ENCODE results near the gene SIGLEC10. TPM values are rescaled to one million over a fixed set of nuclear protein-coding genes. Genes with fewer than 3 reads are reported as not detected.

The SIGLEC10 gene
- total and polyA plus RNA-seq, 2 experiments from 2014 or later, result 0.47 TPM; not detected in 1

DNA sequence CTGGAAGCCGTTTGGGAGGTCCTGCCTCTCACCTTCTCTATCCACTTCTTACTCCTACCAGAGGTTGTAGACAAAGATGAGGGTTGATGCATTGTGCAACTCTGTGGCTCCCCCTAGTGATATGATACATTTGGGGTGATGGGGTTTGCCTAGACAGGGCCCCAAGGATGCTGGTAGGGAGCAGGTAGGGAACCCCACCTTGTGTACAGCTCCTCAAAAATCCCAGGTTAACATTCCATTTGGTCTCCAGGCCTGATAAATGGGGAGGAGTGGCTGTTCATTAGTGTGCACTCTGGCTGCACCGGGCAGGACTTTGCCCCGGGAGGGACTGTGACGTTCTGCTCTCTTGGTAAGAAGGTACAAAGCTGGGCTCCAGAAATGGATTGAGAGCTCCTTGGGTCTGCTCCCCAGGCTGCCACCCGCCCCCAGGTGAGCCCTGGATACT lies 21.6 kb upstream of the SIGLEC10 start:
- H3K27me3 ChIP-seq (ENCODE audit: insufficient read depth), result no peaks in the 10 kb centered on the region
- H3K27me3 Mint-ChIP-seq (ENCODE audit: insufficient read depth, low read depth, poor library complexity), result peaks cover 8% of the 10 kb centered on the region

DNA sequence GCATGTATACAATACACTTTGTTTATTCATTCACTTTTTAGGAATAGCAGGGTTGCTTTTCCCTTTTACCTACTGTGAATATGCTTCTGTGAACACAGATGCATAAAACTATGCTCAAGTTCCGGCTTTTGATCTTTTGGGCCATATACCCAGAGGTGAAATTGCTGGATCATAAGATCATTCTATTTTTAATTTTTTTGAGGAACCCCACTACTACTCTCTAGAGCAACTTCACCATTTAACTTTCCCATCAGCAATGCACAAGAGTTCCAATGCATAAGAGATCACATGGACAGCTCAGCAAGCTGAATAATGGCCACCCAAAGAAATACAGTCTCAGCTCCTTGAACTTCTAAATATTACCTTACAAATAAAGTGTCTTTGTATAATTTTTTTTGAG lies 17.0 kb upstream of the SIGLEC10 start:
- no peak overlapping the region for H2AFZ ChIP-seq
- H3K27me3 ChIP-seq (ENCODE audit: insufficient read depth), result no peaks in the 10 kb centered on the region
- no peak for ATAC-seq
- H3K36me3 ChIP-seq (ENCODE audit: insufficient read depth), result no peaks in the 10 kb centered on the region
- no peaks in the 10 kb centered on the region for H4K20me1 ChIP-seq (replicated peaks; ENCODE audit: insufficient read depth)
- no peak overlapping the region for H3K4me3 ChIP-seq
- no peaks in the 10 kb centered on the region for H3F3A ChIP-seq (replicated peaks; ENCODE audit: low read depth)
- no peaks in the 10 kb centered on the region; the same call in 1 of the 2 replicates for H3K4me1 ChIP-seq (ENCODE audit: insufficient read depth)
- Mint-ChIP-seq H3K27ac (no peak overlapping the region), H3K9me3 (peaks cover 8% of the 10 kb centered on the region; the same call in 1 of the 3 replicates), H3K36me3 (ENCODE audit: low read depth) (no peaks in the 10 kb centered on the region; the same call in 2 of the 3 replicates), H3K27me3 (ENCODE audit: insufficient read depth, low read depth, poor library complexity) (peaks cover 8% of the 10 kb centered on the region), H3K4me1 (no peaks in the 10 kb centered on the region; the same call in 2 of the 3 replicates), H3K4me3 (no peak overlapping the region)
- no peak for TF ChIP-seq JUNB (IDR thresholded peaks at IDR 0.05; ENCODE audit: unreplicated experiment)
- no peak for TF ChIP-seq EZH2 (IDR thresholded peaks at IDR 0.05; ENCODE audit: low read depth, unreplicated experiment)
- no peak for TF ChIP-seq CREB1 (CRISPR knock-in tag; IDR thresholded peaks at IDR 0.05; ENCODE audit: low read depth)
- no peak overlapping the region for H3K27ac ChIP-seq (ENCODE audit: low read depth)
- no peaks in the 10 kb centered on the region for H3K9me2 ChIP-seq (ENCODE audit: insufficient read depth)
- no peaks in the 10 kb centered on the region for H3K79me2 ChIP-seq (replicated peaks; ENCODE audit: insufficient read depth)
- no peak for DNase-seq (ENCODE audit: low spot score)
- H3K4me2 ChIP-seq, result no peak overlapping the region

More for the DNA sequence above, 21.6 kb upstream of the SIGLEC10 start:
- Histone ChIP-seq H3K4me3 (no peak overlapping the region), H2AFZ (0 out of 2 replicates have a peak overlapping the region, but pooled peaks have one; percentile 18), H3K79me2 (replicated peaks; ENCODE audit: insufficient read depth) (no peaks in the 10 kb centered on the region), H4K20me1 (replicated peaks; ENCODE audit: insufficient read depth) (no peaks in the 10 kb centered on the region), H3K4me2 (no peak overlapping the region), H3K36me3 (ENCODE audit: insufficient read depth) (no peaks in the 10 kb centered on the region; the same call in 1 of the 2 replicates), H3K27ac (ENCODE audit: low read depth) (no peak overlapping the region), H3K9me2 (ENCODE audit: insufficient read depth) (no peaks in the 10 kb centered on the region), H3K4me1 (ENCODE audit: insufficient read depth) (no peaks in the 10 kb centered on the region; the same call in 1 of the 2 replicates), H3F3A (replicated peaks; ENCODE audit: low read depth) (no peaks in the 10 kb centered on the region)
- TF ChIP-seq EZH2 (IDR thresholded peaks at IDR 0.05; ENCODE audit: low read depth, unreplicated experiment), result no peak
- TF ChIP-seq, protein P1, sequence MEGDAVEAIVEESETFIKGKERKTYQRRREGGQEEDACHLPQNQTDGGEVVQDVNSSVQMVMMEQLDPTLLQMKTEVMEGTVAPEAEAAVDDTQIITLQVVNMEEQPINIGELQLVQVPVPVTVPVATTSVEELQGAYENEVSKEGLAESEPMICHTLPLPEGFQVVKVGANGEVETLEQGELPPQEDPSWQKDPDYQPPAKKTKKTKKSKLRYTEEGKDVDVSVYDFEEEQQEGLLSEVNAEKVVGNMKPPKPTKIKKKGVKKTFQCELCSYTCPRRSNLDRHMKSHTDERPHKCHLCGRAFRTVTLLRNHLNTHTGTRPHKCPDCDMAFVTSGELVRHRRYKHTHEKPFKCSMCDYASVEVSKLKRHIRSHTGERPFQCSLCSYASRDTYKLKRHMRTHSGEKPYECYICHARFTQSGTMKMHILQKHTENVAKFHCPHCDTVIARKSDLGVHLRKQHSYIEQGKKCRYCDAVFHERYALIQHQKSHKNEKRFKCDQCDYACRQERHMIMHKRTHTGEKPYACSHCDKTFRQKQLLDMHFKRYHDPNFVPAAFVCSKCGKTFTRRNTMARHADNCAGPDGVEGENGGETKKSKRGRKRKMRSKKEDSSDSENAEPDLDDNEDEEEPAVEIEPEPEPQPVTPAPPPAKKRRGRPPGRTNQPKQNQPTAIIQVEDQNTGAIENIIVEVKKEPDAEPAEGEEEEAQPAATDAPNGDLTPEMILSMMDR (conservative IDR thresholded peaks at IDR 0.05; ENCODE audit: low read depth in 2 of 2), result peak; percentile 76 to 96
- Mint-ChIP-seq H3K4me1 (no peaks in the 10 kb centered on the region; the same call in 2 of the 3 replicates), H3K27ac (no peak overlapping the region), H3K36me3 (ENCODE audit: low read depth) (no peaks in the 10 kb centered on the region), H3K9me3 (peaks cover 4% of the 10 kb centered on the region; the same call in 1 of the 3 replicates), H3K4me3 (no peak overlapping the region)
- peak; percentile 76 for DNase-seq (ENCODE audit: low spot score)
- peak; percentile 92 for ATAC-seq

DNA sequence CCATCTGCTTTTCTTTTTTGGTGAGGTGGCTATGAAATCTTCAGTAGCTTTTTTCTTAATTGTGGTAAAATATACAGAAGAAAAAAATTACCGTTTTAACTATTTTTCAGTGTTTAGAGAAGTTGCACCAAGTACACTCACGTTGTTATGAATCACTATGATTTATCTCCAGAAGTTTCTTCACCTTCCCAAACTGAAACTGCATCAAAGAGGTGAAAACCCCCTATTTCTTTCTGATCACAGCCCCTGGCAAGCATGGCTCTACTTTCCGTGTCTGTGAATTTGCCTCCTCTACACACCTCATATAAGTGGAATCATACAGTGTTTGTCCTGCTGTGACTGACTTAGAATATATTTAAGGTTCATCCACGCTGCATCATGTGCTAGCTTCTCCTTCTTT lies 15.6 kb upstream of the SIGLEC10 start:
- Histone ChIP-seq H3K4me3 (no peak overlapping the region), H2AFZ (no peak overlapping the region), H3K4me2 (no peak overlapping the region), H3K36me3 (ENCODE audit: insufficient read depth) (no peaks in the 10 kb centered on the region), H3F3A (replicated peaks; ENCODE audit: low read depth) (no peaks in the 10 kb centered on the region), H3K27me3 (ENCODE audit: insufficient read depth) (no peaks in the 10 kb centered on the region), H3K4me1 (ENCODE audit: insufficient read depth) (no peaks in the 10 kb centered on the region), H3K79me2 (replicated peaks; ENCODE audit: insufficient read depth) (no peaks in the 10 kb centered on the region), H4K20me1 (replicated peaks; ENCODE audit: insufficient read depth) (no peaks in the 10 kb centered on the region), H3K9me2 (ENCODE audit: insufficient read depth) (no peaks in the 10 kb centered on the region), H3K27ac (ENCODE audit: low read depth) (no peak overlapping the region)
- H3K4me1 Mint-ChIP-seq, result no peaks in the 10 kb centered on the region; the same call in 2 of the 3 replicates
- peaks cover 19% of the 10 kb centered on the region; the same call in 2 of the 3 replicates for H3K9me3 Mint-ChIP-seq
- no peak overlapping the region for H3K4me3 Mint-ChIP-seq
- H3K36me3 Mint-ChIP-seq (ENCODE audit: low read depth), result no peaks in the 10 kb centered on the region; the same call in 2 of the 3 replicates
- peaks cover 4% of the 10 kb centered on the region for H3K27me3 Mint-ChIP-seq (ENCODE audit: insufficient read depth, low read depth, poor library complexity)
- H3K27ac Mint-ChIP-seq, result no peak overlapping the region
- ATAC-seq (no peak), DNase-seq (ENCODE audit: low spot score) (no peak)
- TF ChIP-seq CREB1 (CRISPR knock-in tag; IDR thresholded peaks at IDR 0.05; ENCODE audit: low read depth) (no peak), NANOG (IDR thresholded peaks at IDR 0.05; ENCODE audit: borderline replicate concordance) (no peak), EZH2 (IDR thresholded peaks at IDR 0.05; ENCODE audit: low read depth, unreplicated experiment) (no peak), ZNF331 (CRISPR knock-in tag; IDR thresholded peaks at IDR 0.05; ENCODE audit: low read depth) (no peak), POLR2AphosphoS5 (IDR thresholded peaks at IDR 0.05; ENCODE audit: low read depth) (no peak), STAT1 (IDR thresholded peaks at IDR 0.05; ENCODE audit: unreplicated experiment) (no peak), EZH2phosphoT487 (IDR thresholded peaks at IDR 0.05; ENCODE audit: unreplicated experiment) (no peak), JUNB (IDR thresholded peaks at IDR 0.05; ENCODE audit: unreplicated experiment) (no peak), ZNF114 (CRISPR knock-in tag; IDR thresholded peaks at IDR 0.05) (no peak)
- TF ChIP-seq, protein P2, sequence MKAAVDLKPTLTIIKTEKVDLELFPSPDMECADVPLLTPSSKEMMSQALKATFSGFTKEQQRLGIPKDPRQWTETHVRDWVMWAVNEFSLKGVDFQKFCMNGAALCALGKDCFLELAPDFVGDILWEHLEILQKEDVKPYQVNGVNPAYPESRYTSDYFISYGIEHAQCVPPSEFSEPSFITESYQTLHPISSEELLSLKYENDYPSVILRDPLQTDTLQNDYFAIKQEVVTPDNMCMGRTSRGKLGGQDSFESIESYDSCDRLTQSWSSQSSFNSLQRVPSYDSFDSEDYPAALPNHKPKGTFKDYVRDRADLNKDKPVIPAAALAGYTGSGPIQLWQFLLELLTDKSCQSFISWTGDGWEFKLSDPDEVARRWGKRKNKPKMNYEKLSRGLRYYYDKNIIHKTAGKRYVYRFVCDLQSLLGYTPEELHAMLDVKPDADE (IDR thresholded peaks at IDR 0.05), result no peak
- TF ChIP-seq, protein P1 (conservative IDR thresholded peaks at IDR 0.05; ENCODE audit: low read depth in 2 of 2), result no peak
